ENCODE measurements around the gene PPP2R5D. TPM values are rescaled to one million over a fixed set of nuclear protein-coding genes. Genes with fewer than 3 reads are reported as not detected.

The PPP2R5D gene
- total and polyA plus RNA-seq, 9 of the 15 experiments (the other 6 are each of a cell fraction or from before 2014, with no cell fraction given), result 1.3 to 96.1 (median 38.4) TPM

GRCh38 chr6:42979523-42980177 lies 4.7 kb upstream of the PPP2R5D start (continued):
- no peak for TF ChIP-seq ZNF699 (CRISPR knock-in tag; IDR thresholded peaks at IDR 0.05; ENCODE audit: insufficient replicate concordance)

- H3K4me3 ChIP-seq, result no peak overlapping the region
- no peaks in the 10 kb centered on the region for H3K27me3 ChIP-seq (ENCODE audit: control insufficient read depth in 2 of 2, insufficient read depth in 2 of 2, low read length in 2 of 2)
- no peaks in the 10 kb centered on the region for H3K9me3 ChIP-seq (replicated peaks; ENCODE audit: control insufficient read depth, insufficient read depth, low read depth, low read length)
- no TSS peak for BruUV-seq (replicated peaks)
- intact Hi-C loops (cut with micrococcal nuclease), result no loop called here
- H4K20me1 ChIP-seq (replicated peaks; ENCODE audit: control insufficient read depth, insufficient read depth, low read length), result peaks cover 5% of the 10 kb centered on the region; the same call in 1 of the 2 replicates
- 0 out of 2 replicates have a peak, but pooled peaks have one; percentile 41 for TF ChIP-seq EHMT2 (IDR thresholded peaks at IDR 0.05)
- 0 out of 4 replicates have a peak, but pooled peaks of 1 of the 2 experiments have one; percentile 16 for TF ChIP-seq HDAC1 (IDR thresholded peaks at IDR 0.05)
- peak; percentile 40; the same call in 1 of the 2 replicates for TF ChIP-seq CC2D1A (IDR thresholded peaks at IDR 0.05)
- no peak for TF ChIP-seq NFRKB (IDR thresholded peaks at IDR 0.05; ENCODE audit: low read depth)
- 0 out of 2 replicates have a peak, but pooled peaks have one; percentile 13 for TF ChIP-seq SMARCA4 (IDR thresholded peaks at IDR 0.05)
- no peak for TF ChIP-seq MCM3 (IDR thresholded peaks at IDR 0.05)
- TF ChIP-seq ARID1B (IDR thresholded peaks at IDR 0.05), result no peak
- no peak for TF ChIP-seq CBX2 (IDR thresholded peaks at IDR 0.05; ENCODE audit: insufficient read depth, low read length, poor library complexity, severe bottlenecking)
- TF ChIP-seq ZNF354B (CRISPR knock-in tag; IDR thresholded peaks at IDR 0.05), result no peak
- peak in 1 of 2 experiments; percentile 45; a peak in 1 of 4 replicates for TF ChIP-seq MCM7 (IDR thresholded peaks at IDR 0.05)
- TF ChIP-seq NFATC3 (IDR thresholded peaks at IDR 0.05), result no peak
- no peak for TF ChIP-seq RBFOX2 (IDR thresholded peaks at IDR 0.05; ENCODE audit: low read depth, low read length)
- TF ChIP-seq DNMT1 (IDR thresholded peaks at IDR 0.05), result no peak
- TF ChIP-seq TCF15 (CRISPR knock-in tag; IDR thresholded peaks at IDR 0.05), result no peak
- TF ChIP-seq HDAC6 (IDR thresholded peaks at IDR 0.05; ENCODE audit: low read depth, low read length), result no peak
- no peak for TF ChIP-seq HDAC8 (tag; IDR thresholded peaks at IDR 0.05)
- no peak overlapping the region for H3K4me2 ChIP-seq (ENCODE audit: insufficient read depth, low read length)
- POLR2A ChIA-PET, result interaction anchor here (1.0 kb wide), 1 partner anchor 17 kb away, joined by 4 read pairs; no protein-coding TSS in a partner anchor
- H3K27ac ChIP-seq (ENCODE audit: extremely low read depth, low read depth, low read length), result no peak overlapping the region
- H3K4me1 ChIP-seq (replicated peaks in 1 of 2; ENCODE audit: control insufficient read depth in 2 of 2, insufficient read depth in 2 of 2, low read length in 2 of 2), result peaks cover 26 to 48% of the 10 kb centered on the region in 2 experiments; a peak in 4 of 5 replicates
- H3K9ac ChIP-seq (ENCODE audit: insufficient read depth in 1 of 2, low read depth in 2 of 2, low read length in 2 of 2), result no peak overlapping the region
- CTCF ChIA-PET (ENCODE audit: low intra/inter-chr PET ratio), result no interaction called here
- H2AFZ ChIP-seq (ENCODE audit: low read depth, low read length), result peak overlapping the region; percentile 54
- peaks cover 8% of the 10 kb centered on the region; the same call in 1 of the 3 replicates for H3K36me3 ChIP-seq (ENCODE audit: control insufficient read depth, insufficient read depth, low read length)
- H3K9me1 ChIP-seq (ENCODE audit: control insufficient read depth, insufficient read depth, low read length), result peaks cover 3% of the 10 kb centered on the region
- WGBS (ENCODE audit: insufficient coverage, low coverage, missing lambda C conversion rate), result 73% methylated on average over 5 of the region's 5 CpGs
- no peak for FAIRE-seq
- H3K79me2 ChIP-seq (ENCODE audit: control insufficient read depth, insufficient read depth, low read length), result peaks cover 48% of the 10 kb centered on the region
- in situ Hi-C loops (cut with MboI), result no loop called here
- no peak for DNase-seq (ENCODE audit: extremely low read depth in 1 of 4, low spot score in 3 of 4)
- no peak for ATAC-seq
These were observed 2.5 kb upstream of the PPP2R5D start for GRCh38 chr6:42981836-42982235.

All from K562 (cell line).